Measurements from ENCODE around the gene NRG4. TPM values are rescaled to one million over a fixed set of nuclear protein-coding genes. Genes with fewer than 3 reads are reported as not detected.

NRG4 gene
- total and polyA plus RNA-seq, 9 of the 15 experiments (the other 6 are each of a cell fraction or from before 2014, with no cell fraction given): 0.33 to 2.5 (median 0.76) TPM

GRCh38 chr15:76032046-76032445, 19.8 kb upstream of the NRG4 start (continued):
- TF ChIP-seq ARID3B (CRISPR knock-in tag; IDR thresholded peaks at IDR 0.05; ENCODE audit: borderline replicate concordance) (no peak), MAFG (tag; conservative IDR thresholded peaks at IDR 0.05) (0 out of 2 replicates have a peak, but pooled peaks have one; percentile 18), ZNF146 (CRISPR knock-in tag; IDR thresholded peaks at IDR 0.05; ENCODE audit: unreplicated experiment) (no peak), PML (IDR thresholded peaks at IDR 0.05; ENCODE audit: low read length) (no peak), ZNF3 (CRISPR knock-in tag; IDR thresholded peaks at IDR 0.05) (no peak), ZNF184 (CRISPR knock-in tag; IDR thresholded peaks at IDR 0.05) (no peak), SIN3A (IDR thresholded peaks at IDR 0.05; ENCODE audit: borderline replicate concordance in 2 of 2, control insufficient read depth in 1 of 2, low read depth in 2 of 2, low read length in 2 of 2) (no peak), ZNF316 (IDR thresholded peaks at IDR 0.05) (peak; percentile 75), MBD1 (CRISPR knock-in tag; IDR thresholded peaks at IDR 0.05) (no peak), ETS1 (conservative IDR thresholded peaks at IDR 0.05; ENCODE audit: control insufficient read depth, low read depth, low read length) (no peak), C11orf30 (IDR thresholded peaks at IDR 0.05; ENCODE audit: low read depth) (peak; percentile 59), MAFK (IDR thresholded peaks at IDR 0.05; ENCODE audit: low read length) (peak; percentile 24; the same call in 1 of the 2 replicates)
